Mononuclear cell (primary cell): ENCODE data around the gene CIART. TPM values are rescaled to one million over a fixed set of nuclear protein-coding genes. Genes with fewer than 3 reads are reported as not detected.
"Not testable (repeated sequence)": the region's sequence is repeated elsewhere in the genome, so short reads cannot be mapped to it uniquely, and the experiment has no call there.

ENCODE experiments used
- H3K27me3 ChIP-seq: 2 replicates; pipeline ENCODE4 v1.6.0; 2011; ENCODE audit warnings: low read length, control low read depth; ENCODE audit not compliant: insufficient read depth
- H3K4me1 ChIP-seq: 2 replicates; pipeline ENCODE4 v1.5.1; 2011; ENCODE audit warnings: mild to moderate bottlenecking, low read length, control low read depth; ENCODE audit not compliant: insufficient read depth
- H3K4me3 ChIP-seq: 2 replicates; pipeline ENCODE4 v1.5.1; 2011; ENCODE audit warnings: mild to moderate bottlenecking, low read length, moderate library complexity
- H3K9me3 ChIP-seq: 2 replicates; pipeline ENCODE4 v1.5.1; 2011; ENCODE audit warnings: low read depth, mild to moderate bottlenecking, control low read depth, low read length
- total RNA-seq: library from RNA; depleted of rRNA; stranded (reverse); fragments of >200 nt; gene quantifications from one replicate; pipeline ENCODE4 v1.2.3, GENCODE V29; 2012

The CIART gene
- 1.2 TPM for total RNA-seq

GRCh38 chr1:150281758-150282557, at the start of gene CIART:
CIART (plus strand) TSS chr1:150282554; CDS start chr1:150283268, 714 bp downstream.
- H3K9me3 ChIP-seq = no peaks in the 10 kb centered on the region
- peak within 1 kb of the TSS; percentile 27 for H3K4me3 ChIP-seq
- H3K27me3 ChIP-seq = peaks cover 24% of the 10 kb centered on the region
- peaks cover 21% of the 10 kb centered on the region for H3K4me1 ChIP-seq

- H3K27me3 ChIP-seq, H3K4me3 ChIP-seq, H3K9me3 ChIP-seq: not testable (repeated sequence)
- peaks cover 25% of the 10 kb centered on the region for H3K4me1 ChIP-seq
Measured at GRCh38 chr1:150232921-150233320, 49.4 kb upstream of the CIART start.

GRCh38 chr1:150233359-150234308, 48.7 kb upstream of the CIART start:
- peaks cover 25% of the 10 kb centered on the region for H3K4me1 ChIP-seq
- no peaks in the 10 kb centered on the region for H3K9me3 ChIP-seq
- H3K4me3 ChIP-seq = peak overlapping the region; percentile 97
- no peaks in the 10 kb centered on the region for H3K27me3 ChIP-seq

GRCh38 chr1:150234309-150234565, 48.1 kb upstream of the CIART start:
- peak overlapping the region; percentile 97 for H3K4me3 ChIP-seq
- no peaks in the 10 kb centered on the region for H3K9me3 ChIP-seq
- H3K27me3 ChIP-seq = no peaks in the 10 kb centered on the region
- peaks cover 25% of the 10 kb centered on the region for H3K4me1 ChIP-seq

GRCh38 chr1:150234566-150235293, 47.6 kb upstream of the CIART start:
- Histone ChIP-seq H3K9me3 (no peaks in the 10 kb centered on the region), H3K27me3 (no peaks in the 10 kb centered on the region), H3K4me3 (peak overlapping the region; percentile 97), H3K4me1 (peaks cover 25% of the 10 kb centered on the region)

- peak overlapping the region; percentile 97 for H3K4me3 ChIP-seq
- H3K9me3 ChIP-seq = no peaks in the 10 kb centered on the region
- peaks cover 25% of the 10 kb centered on the region for H3K4me1 ChIP-seq
- H3K27me3 ChIP-seq = no peaks in the 10 kb centered on the region
Measured at GRCh38 chr1:150235294-150235851, 47.0 kb upstream of the CIART start.

- no peaks in the 10 kb centered on the region for H3K27me3 ChIP-seq
- peaks cover 25% of the 10 kb centered on the region for H3K4me1 ChIP-seq
- H3K9me3 ChIP-seq = no peaks in the 10 kb centered on the region
- H3K4me3 ChIP-seq = peak within 1 kb of the TSS; percentile 97
Measured at GRCh38 chr1:150235852-150236613, 46.3 kb upstream of the CIART start, which contains the start of gene ANP32E. ANP32E (minus strand) TSS chr1:150236112; CDS start chr1:150235786, 326 bp downstream.

- Histone ChIP-seq H3K4me1 (peaks cover 25% of the 10 kb centered on the region), H3K27me3 (no peaks in the 10 kb centered on the region), H3K4me3 (peak overlapping the region; percentile 97), H3K9me3 (no peaks in the 10 kb centered on the region)
Measured at GRCh38 chr1:150236614-150237100, 45.7 kb upstream of the CIART start.

GRCh38 chr1:150237176-150237575, 45.2 kb upstream of the CIART start:
- peaks cover 25% of the 10 kb centered on the region for H3K4me1 ChIP-seq
- H3K27me3 ChIP-seq, H3K9me3 ChIP-seq, H3K4me3 ChIP-seq: not testable (repeated sequence)

GRCh38 chr1:150237746-150238145, 44.6 kb upstream of the CIART start:
- Histone ChIP-seq H3K4me1 (peaks cover 21% of the 10 kb centered on the region), H3K4me3 (no peak overlapping the region), H3K27me3 (no peaks in the 10 kb centered on the region), H3K9me3 (no peaks in the 10 kb centered on the region)

GRCh38 chr1:150243003-150243402, 39.4 kb upstream of the CIART start:
- Histone ChIP-seq H3K27me3 (no peaks in the 10 kb centered on the region), H3K9me3 (no peaks in the 10 kb centered on the region), H3K4me3 (no peak overlapping the region), H3K4me1 (no peaks in the 10 kb centered on the region)

- Histone ChIP-seq H3K4me3 (no peak overlapping the region), H3K4me1 (no peaks in the 10 kb centered on the region), H3K27me3 (no peaks in the 10 kb centered on the region), H3K9me3 (no peaks in the 10 kb centered on the region)
Measured at GRCh38 chr1:150249936-150250335, 32.4 kb upstream of the CIART start.

GRCh38 chr1:150256198-150256553, 26.2 kb upstream of the CIART start:
- Histone ChIP-seq H3K4me3 (no peak overlapping the region), H3K9me3 (no peaks in the 10 kb centered on the region)

More at GRCh38 chr1:150256198-150256553, 26.2 kb upstream of the CIART start:
- peaks cover 20% of the 10 kb centered on the region for H3K4me1 ChIP-seq
- peaks cover 36% of the 10 kb centered on the region for H3K27me3 ChIP-seq
